HepG2 (cell line): ENCODE results near the gene GPC6. TPM values are rescaled to one million over a fixed set of nuclear protein-coding genes. Genes with fewer than 3 reads are reported as not detected.

Experiments
- ATF1 ChIP-seq: IDR thresholded peaks from 2 replicates; pipeline ENCODE4 v1.6.1; 2016; ENCODE audit warnings: mild to moderate bottlenecking, control low read depth
- FUBP1 ChIP-seq: sonication (generic); formaldehyde crosslinking; IDR thresholded peaks from 2 replicates; pipeline ENCODE4 v1.5.1; 2020; ENCODE audit warnings: missing genetic modification reagents, mild to moderate bottlenecking, borderline replicate concordance
- HIVEP1 ChIP-seq: sonication (generic); formaldehyde crosslinking; IDR thresholded peaks from 2 replicates; pipeline ENCODE4 v1.4.0; 2020; ENCODE audit warnings: mild to moderate bottlenecking, missing genetic modification reagents
- KDM1A ChIP-seq: IDR thresholded peaks from 2 replicates; pipeline ENCODE4 v1.6.1; 2016; ENCODE audit warnings: missing compliant biosample characterization
- KIAA2018 ChIP-seq: sonication (generic); formaldehyde crosslinking; IDR thresholded peaks from 2 replicates; pipeline ENCODE4 v1.5.0; 2020; ENCODE audit warnings: mild to moderate bottlenecking, missing genetic modification reagents, borderline replicate concordance
- MLXIP ChIP-seq: sonication (generic); formaldehyde crosslinking; IDR thresholded peaks from 2 replicates; pipeline ENCODE4 v1.9.0; 2021; ENCODE audit warnings: missing genetic modification reagents, borderline replicate concordance
- PLRG1 ChIP-seq: fragments of 450-650 bp; conservative IDR thresholded peaks from 2 replicates; pipeline ENCODE4 v1.6.1; 2016
- ZFX ChIP-seq: sonication (generic); formaldehyde crosslinking; IDR thresholded peaks from 2 replicates; pipeline ENCODE4 v1.4.0; 2020; ENCODE audit warnings: mild to moderate bottlenecking, low read depth, missing genetic modification reagents, moderate library complexity
- ZKSCAN8 ChIP-seq: IDR thresholded peaks from 2 replicates; pipeline ENCODE4 v1.6.1; 2016; ENCODE audit warnings: borderline replicate concordance, missing genetic modification reagents, missing compliant biosample characterization
- ZNF224 ChIP-seq: sonication (generic); formaldehyde crosslinking; IDR thresholded peaks from 2 replicates; pipeline ENCODE4 v1.5.0; 2020; ENCODE audit warnings: mild to moderate bottlenecking, missing genetic modification reagents
- ZNF235 ChIP-seq: sonication (generic); formaldehyde crosslinking; IDR thresholded peaks from 2 replicates; pipeline ENCODE4 v1.8.1; 2023; ENCODE audit warnings: mild to moderate bottlenecking, missing genetic modification reagents, borderline replicate concordance
- ZNF513 ChIP-seq: sonication (generic); formaldehyde crosslinking; conservative IDR thresholded peaks from 2 replicates; pipeline ENCODE4 v1.5.0; 2020; ENCODE audit warnings: missing genetic modification reagents
- polyA plus RNA-seq, 8 experiments: library from polyadenylated mRNA; depleted of rRNA in 3 of 8; stranded (reverse) in 7 of 8; unstranded in 1 of 8; fragments of >200 nt; fragmentation: Illumina TruSeq in 4 of 8; extraction: Trizol in 4 of 8; gene quantifications; 2 replicates each; pipeline versions ENCODE4 v1.2.1 to v1.2.3, GENCODE V29; 2011 to 2016; ENCODE audit warnings: low read depth in 4 of 8, missing spikeins in 1 of 8, mixed read lengths in 1 of 8; ENCODE audit not compliant: insufficient read depth in 1 of 8
- total RNA-seq, 5 experiments: library from RNA; depleted of rRNA; stranded (reverse); fragments of >200 nt; fragmentation: Illumina TruSeq; extraction: Trizol; gene quantifications; 2 replicates each; pipeline ENCODE4 v1.2.3, GENCODE V29; 2016; ENCODE audit warnings: low read depth in 1 of 5

GPC6 gene
- total and polyA plus RNA-seq, 2 of the 13 experiments (the other 11 are each of a cell fraction or from before 2014, with no cell fraction given), result 24.5 to 33.9 TPM

- TF ChIP-seq PLRG1, result no peak
- no peak for TF ChIP-seq ZNF513 (CRISPR knock-in tag)
- no peak for TF ChIP-seq KDM1A
- TF ChIP-seq ZNF224 (CRISPR knock-in tag), result no peak
- TF ChIP-seq KIAA2018, result no peak
- TF ChIP-seq ZFX (CRISPR knock-in tag), result no peak
- TF ChIP-seq ATF1 (CRISPR knock-in tag), result no peak
- TF ChIP-seq FUBP1 (CRISPR knock-in tag), result no peak
- TF ChIP-seq ZNF235 (CRISPR knock-in tag), result no peak
- no peak for TF ChIP-seq ZKSCAN8 (CRISPR knock-in tag)
- peak; percentile 16; the same call in 1 of the 2 replicates for TF ChIP-seq HIVEP1 (CRISPR knock-in tag)
- no peak for TF ChIP-seq MLXIP (CRISPR knock-in tag)
These were observed 772 bp downstream of the GPC6 start (continued) for GRCh38 chr13:93227280-93227877.
